Type B pancreatic cell (in vitro differentiated cells): Measurements from ENCODE around the gene CDX1. TPM values are rescaled to one million over a fixed set of nuclear protein-coding genes. Genes with fewer than 3 reads are reported as not detected.

Experiments used
- DNase-seq: peaks from one replicate; pipeline ENCODE4 v3.0.0; 2021; ENCODE audit warnings: mixed read lengths; ENCODE audit not compliant: unreplicated experiment; ENCODE audit errors: extremely low spot score
- H3K27ac Mint-ChIP-seq: 2 replicates; pipeline ENCODE4 v1.8.0; 2021; ENCODE audit warnings: mild to moderate bottlenecking, mixed read lengths
- H3K27me3 Mint-ChIP-seq: 2 replicates; pipeline ENCODE4 v1.8.0; 2021; ENCODE audit warnings: mixed read lengths
- H3K36me3 Mint-ChIP-seq: 2 replicates; pipeline ENCODE4 v1.8.0; 2021; ENCODE audit warnings: mixed read lengths
- H3K4me1 Mint-ChIP-seq: one replicate; pipeline ENCODE4 v1.8.0; 2021; ENCODE audit warnings: mixed read lengths; ENCODE audit not compliant: unreplicated experiment
- H3K4me3 Mint-ChIP-seq: 2 replicates; pipeline ENCODE4 v1.8.0; 2021; ENCODE audit warnings: mild to moderate bottlenecking, mixed read lengths
- H3K9me3 Mint-ChIP-seq: 2 replicates; pipeline ENCODE4 v1.8.0; 2021; ENCODE audit warnings: mixed read lengths
- total RNA-seq: library from RNA; stranded (reverse); gene quantifications from 2 replicates; pipeline ENCODE4 v1.2.1, GENCODE V29; 2021; ENCODE audit warnings: low replicate concordance
- TF ChIP-seq, protein P1 (sequence below): fragments of 200-600 bp; sonication (generic); conservative IDR thresholded peaks from 2 replicates; pipeline ENCODE4 v1.5.0; 2021; ENCODE audit warnings: antibody characterized with exemption, mild to moderate bottlenecking

The CDX1 gene
- total RNA-seq, 1 donor from 2014 or later = 5.0 TPM

DNA sequence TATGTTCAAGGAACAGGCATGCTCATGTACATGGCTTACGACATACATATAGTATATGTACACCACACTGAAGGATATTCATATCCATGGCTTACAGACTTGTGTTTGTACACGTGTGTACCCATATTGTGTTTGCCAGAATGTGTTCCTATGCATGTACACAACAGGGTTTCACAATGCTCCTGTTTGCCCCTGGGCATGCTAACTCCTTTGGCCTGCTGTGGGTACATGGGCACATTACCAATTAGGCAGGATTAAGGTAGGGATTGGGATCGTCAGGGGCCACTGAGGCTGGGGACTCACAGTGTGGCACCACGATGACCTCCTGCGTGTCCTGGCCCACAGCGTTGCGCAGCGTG, 37.1 kb upstream of the CDX1 start:
- H3K4me3 Mint-ChIP-seq = no peak overlapping the region
- H3K9me3 Mint-ChIP-seq = no peaks in the 10 kb centered on the region
- H3K4me1 Mint-ChIP-seq = peaks cover 25% of the 10 kb centered on the region
- peaks cover 3% of the 10 kb centered on the region for H3K36me3 Mint-ChIP-seq
- TF ChIP-seq, protein P1, sequence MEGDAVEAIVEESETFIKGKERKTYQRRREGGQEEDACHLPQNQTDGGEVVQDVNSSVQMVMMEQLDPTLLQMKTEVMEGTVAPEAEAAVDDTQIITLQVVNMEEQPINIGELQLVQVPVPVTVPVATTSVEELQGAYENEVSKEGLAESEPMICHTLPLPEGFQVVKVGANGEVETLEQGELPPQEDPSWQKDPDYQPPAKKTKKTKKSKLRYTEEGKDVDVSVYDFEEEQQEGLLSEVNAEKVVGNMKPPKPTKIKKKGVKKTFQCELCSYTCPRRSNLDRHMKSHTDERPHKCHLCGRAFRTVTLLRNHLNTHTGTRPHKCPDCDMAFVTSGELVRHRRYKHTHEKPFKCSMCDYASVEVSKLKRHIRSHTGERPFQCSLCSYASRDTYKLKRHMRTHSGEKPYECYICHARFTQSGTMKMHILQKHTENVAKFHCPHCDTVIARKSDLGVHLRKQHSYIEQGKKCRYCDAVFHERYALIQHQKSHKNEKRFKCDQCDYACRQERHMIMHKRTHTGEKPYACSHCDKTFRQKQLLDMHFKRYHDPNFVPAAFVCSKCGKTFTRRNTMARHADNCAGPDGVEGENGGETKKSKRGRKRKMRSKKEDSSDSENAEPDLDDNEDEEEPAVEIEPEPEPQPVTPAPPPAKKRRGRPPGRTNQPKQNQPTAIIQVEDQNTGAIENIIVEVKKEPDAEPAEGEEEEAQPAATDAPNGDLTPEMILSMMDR = no peak
- H3K27me3 Mint-ChIP-seq = peaks cover 16% of the 10 kb centered on the region
- no peak overlapping the region for H3K27ac Mint-ChIP-seq
- DNase-seq = no peak

DNA sequence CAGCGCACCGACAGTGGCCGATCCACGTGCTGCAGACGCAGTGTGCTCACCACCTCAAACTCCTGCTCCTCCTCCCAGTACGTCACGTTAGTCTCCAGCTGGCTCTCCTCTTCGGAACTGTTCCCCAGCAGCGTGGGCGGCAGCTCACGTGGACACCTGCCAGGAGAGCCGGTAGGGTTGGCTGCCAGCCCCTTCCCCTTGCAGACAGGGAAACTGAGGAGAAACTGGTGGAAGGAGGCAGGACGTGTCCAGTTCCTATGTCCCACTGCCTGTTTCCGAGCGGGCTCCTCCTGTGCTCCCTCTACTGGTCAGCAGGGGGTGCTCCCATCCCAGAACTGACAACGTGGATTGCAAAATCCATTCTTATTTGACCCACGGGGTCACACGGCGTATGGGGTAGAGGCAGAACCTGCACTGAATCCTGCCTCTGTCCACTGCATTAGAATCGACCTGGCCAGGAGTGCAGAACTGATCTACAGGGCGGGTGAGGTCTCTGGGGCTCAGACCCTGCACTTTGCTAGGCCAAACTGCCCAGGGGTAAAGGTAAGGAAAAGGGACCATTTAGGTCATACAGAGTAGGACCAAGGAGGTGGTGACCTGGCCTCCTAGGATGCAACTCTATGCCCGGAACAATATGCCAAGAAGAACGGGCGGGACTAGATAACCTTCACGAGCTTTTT, 36.6 kb upstream of the CDX1 start:
- peak overlapping the region; percentile 23 for H3K27ac Mint-ChIP-seq
- DNase-seq = no peak
- no peak overlapping the region for H3K4me3 Mint-ChIP-seq
- peaks cover 3% of the 10 kb centered on the region for H3K36me3 Mint-ChIP-seq
- H3K9me3 Mint-ChIP-seq = no peaks in the 10 kb centered on the region
- TF ChIP-seq, protein P1 = peak; percentile 95
- H3K27me3 Mint-ChIP-seq = peaks cover 16% of the 10 kb centered on the region
- peaks cover 27% of the 10 kb centered on the region for H3K4me1 Mint-ChIP-seq

DNA sequence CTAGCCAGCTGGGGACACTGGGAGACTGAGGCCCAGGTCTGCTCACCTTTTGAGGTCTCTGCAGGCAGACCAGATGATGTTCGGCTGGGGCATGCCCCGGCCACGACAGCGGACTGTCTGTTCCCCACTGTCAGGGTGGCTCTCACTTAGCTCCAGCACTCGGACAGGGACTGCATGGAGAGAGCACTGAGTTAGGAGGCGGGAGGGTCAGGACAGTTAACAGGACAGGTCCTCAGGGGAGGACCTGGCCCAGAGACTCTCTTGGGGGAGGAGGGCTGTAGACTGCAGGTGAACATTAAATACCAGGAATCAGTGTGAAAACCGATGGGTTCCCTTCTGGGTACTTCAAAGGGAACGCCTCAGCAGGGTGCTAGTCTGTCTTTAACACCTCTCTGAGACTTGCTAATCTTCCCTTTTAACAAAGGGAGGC, 36.1 kb upstream of the CDX1 start:
- TF ChIP-seq, protein P1 = no peak
- no peak for DNase-seq
- Mint-ChIP-seq H3K27ac (no peak overlapping the region), H3K27me3 (peaks cover 16% of the 10 kb centered on the region), H3K9me3 (no peaks in the 10 kb centered on the region), H3K4me1 (peaks cover 28% of the 10 kb centered on the region), H3K36me3 (peaks cover 3% of the 10 kb centered on the region), H3K4me3 (no peak overlapping the region)

DNA sequence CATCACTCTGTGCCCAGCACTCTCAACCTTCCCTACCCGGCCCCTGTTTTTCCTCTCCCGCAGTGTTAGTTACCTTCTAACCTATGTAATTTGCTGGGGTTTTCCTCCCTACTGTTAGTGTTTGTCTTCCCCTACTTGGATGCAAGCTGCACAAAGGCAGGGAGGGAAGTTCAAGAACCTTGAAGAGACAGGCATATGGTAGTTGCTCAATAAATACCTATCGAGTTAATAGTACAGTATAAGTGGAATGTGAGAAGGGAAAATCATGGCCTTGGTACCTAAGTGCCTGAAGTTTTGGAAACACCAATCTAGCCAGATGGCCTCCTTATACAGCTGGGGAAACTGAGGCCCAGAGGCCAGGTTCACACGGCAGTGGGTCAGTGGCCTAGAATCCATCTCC, 35.1 kb upstream of the CDX1 start:
- Mint-ChIP-seq H3K4me3 (no peak overlapping the region), H3K27ac (no peak overlapping the region), H3K27me3 (peaks cover 16% of the 10 kb centered on the region), H3K36me3 (peaks cover 3% of the 10 kb centered on the region), H3K4me1 (peaks cover 33% of the 10 kb centered on the region), H3K9me3 (no peaks in the 10 kb centered on the region)
- no peak for DNase-seq
- TF ChIP-seq, protein P1 = no peak

DNA sequence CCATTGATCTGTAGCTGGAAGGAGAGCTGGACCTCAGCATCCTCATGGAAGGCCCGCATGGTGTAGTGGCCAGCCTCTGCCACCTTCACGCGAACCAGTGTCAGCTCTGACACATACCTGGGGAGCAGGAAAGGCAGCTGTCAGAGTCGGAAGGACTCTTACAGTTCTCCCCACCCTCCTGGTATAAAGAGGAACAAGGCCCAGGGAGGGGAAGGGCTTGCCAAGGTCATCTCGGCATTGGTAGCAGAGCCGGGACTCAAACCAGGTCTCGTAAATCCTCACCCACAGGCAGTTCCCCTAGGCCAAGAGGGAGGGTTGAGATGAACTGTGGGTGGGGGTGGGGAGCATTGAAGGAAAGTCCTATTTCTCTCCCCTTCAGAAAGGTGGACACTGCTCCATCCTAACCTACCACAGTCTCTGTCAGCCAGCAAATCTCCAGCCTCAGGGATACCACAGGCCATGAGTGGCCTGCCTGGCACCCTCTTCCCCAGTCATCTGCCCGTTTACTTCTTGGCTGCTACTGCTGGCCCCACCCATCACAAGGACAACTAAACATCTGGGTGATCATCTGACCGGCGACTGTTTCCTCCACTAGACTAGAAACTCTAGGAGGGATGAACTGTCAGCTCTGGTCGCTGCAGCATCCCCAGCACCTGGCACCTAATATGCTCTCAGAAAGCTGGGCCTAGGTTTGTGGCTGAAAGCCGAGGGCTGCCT, 34.4 kb upstream of the CDX1 start:
- Mint-ChIP-seq H3K4me3 (no peak overlapping the region), H3K9me3 (no peaks in the 10 kb centered on the region), H3K27me3 (peaks cover 16% of the 10 kb centered on the region), H3K4me1 (peaks cover 34% of the 10 kb centered on the region), H3K36me3 (peaks cover 3% of the 10 kb centered on the region), H3K27ac (peak overlapping the region; percentile 70)
- DNase-seq = no peak
- TF ChIP-seq, protein P1 = no peak
